H1 (cell line): ENCODE results near the gene CREB3L4. TPM values are rescaled to one million over a fixed set of nuclear protein-coding genes. Genes with fewer than 3 reads are reported as not detected.

Experiments
- CTCF ChIA-PET: fragments of 300-600 bp; sonication (Branson Sonifier 250); formaldehyde crosslinking; loops from one replicate; lab custom pipeline; 2021; ENCODE audit not compliant: partially characterized antibody; lab: Charles Lee
- POLR2A ChIA-PET: fragments of 300-600 bp; sonication (Branson Sonifier 250); formaldehyde crosslinking; loops from one replicate; lab custom pipeline; 2021; ENCODE audit warnings: inconsistent platforms; ENCODE audit not compliant: partially characterized antibody; lab: Charles Lee
- DNase-seq, 2 experiments: peaks; one replicate each; pipeline versions ENCODE4 v3.0.0 to v3.0.0-alpha.2; 2010 to 2022; ENCODE audit warnings: low spot score in 2 of 2, low read depth in 1 of 2, mixed read lengths in 1 of 2
- FAIRE-seq: peaks from 2 replicates; lab custom pipeline; 2011; peaks lifted over from hg19 to GRCh38; lab: Jason Lieb, UNC
- H2AFZ ChIP-seq: 2 replicates; pipeline ENCODE4 v1.8.1; 2012; ENCODE audit warnings: low read length, inconsistent platforms
- H2AK5ac ChIP-seq: 2 replicates; pipeline ENCODE4 v1.6.1; 2013; ENCODE audit warnings: low read depth, low read length
- H2BK120ac ChIP-seq: replicated peaks from 2 replicates; pipeline ENCODE3; 2013; ENCODE audit warnings: low read depth, low read length, inconsistent platforms
- H2BK12ac ChIP-seq: 2 replicates; pipeline ENCODE4 v1.6.1; 2013; ENCODE audit warnings: low read depth, low read length
- H2BK15ac ChIP-seq: 2 replicates; pipeline ENCODE4 v1.6.1; 2013; ENCODE audit warnings: low read length
- H2BK20ac ChIP-seq: 2 replicates; pipeline ENCODE4 v1.6.1; 2013; ENCODE audit warnings: low read length
- H2BK5ac ChIP-seq: 2 replicates; pipeline ENCODE4 v1.6.1; 2013; ENCODE audit warnings: low read depth, low read length
- H3K14ac ChIP-seq: 2 replicates; pipeline ENCODE4 v1.6.1; 2013; ENCODE audit warnings: inconsistent platforms; ENCODE audit not compliant: insufficient read length
- H3K18ac ChIP-seq: 2 replicates; pipeline ENCODE4 v1.6.1; 2013; ENCODE audit warnings: low read length; ENCODE audit errors: extremely low read depth
- H3K23ac ChIP-seq: 2 replicates; pipeline ENCODE4 v1.6.1; 2013; ENCODE audit warnings: inconsistent platforms; ENCODE audit not compliant: insufficient read length
- H3K23me2 ChIP-seq: 2 replicates; pipeline ENCODE4 v1.6.1; 2013; ENCODE audit warnings: low read depth, low read length
- H3K27ac ChIP-seq: 2 replicates; pipeline ENCODE4 v1.6.1; 2011; ENCODE audit warnings: low read depth, low read length, inconsistent platforms
- H3K27me3 ChIP-seq, 4 experiments: replicated peaks in 1 of 4; 1 replicate in 1 of 4; 2 replicates in 3 of 4; pipeline versions ENCODE4 v1.6.1 to v1.8.1; 2011 to 2013; ENCODE audit warnings: low read length in 3 of 4, mild to moderate bottlenecking in 3 of 4, inconsistent platforms in 2 of 4, mixed read lengths in 2 of 4, moderate library complexity in 1 of 4; ENCODE audit not compliant: control insufficient read depth in 3 of 4, insufficient read depth in 3 of 4; ENCODE audit errors: extremely low read depth in 1 of 4
- H3K36me3 ChIP-seq, 4 experiments: 2 replicates each; pipeline versions ENCODE4 v1.6.1 to v1.8.1; 2011 to 2013; ENCODE audit warnings: mild to moderate bottlenecking in 4 of 4, low read length in 3 of 4, moderate library complexity in 2 of 4, control low read depth in 1 of 4, inconsistent platforms in 1 of 4; ENCODE audit not compliant: insufficient read depth in 4 of 4, control insufficient read depth in 2 of 4
- H3K4ac ChIP-seq: replicated peaks from 2 replicates; pipeline ENCODE3; 2013; ENCODE audit warnings: low read length, low read depth, mixed read lengths, inconsistent platforms; ENCODE audit not compliant: insufficient read length
- H3K4me1 ChIP-seq, 4 experiments: replicated peaks in 1 of 4; 1 replicate in 1 of 4; 2 replicates in 3 of 4; pipeline versions ENCODE4 v1.6.1 to v1.8.1; 2011 to 2013; ENCODE audit warnings: low read length in 3 of 4, inconsistent platforms in 2 of 4, mixed read lengths in 1 of 4; ENCODE audit not compliant: insufficient read depth in 4 of 4, control insufficient read depth in 3 of 4
- H3K4me2 ChIP-seq, 2 experiments: 2 replicates each; pipeline versions ENCODE4 v1.6.1 to v1.8.1; 2011 to 2013; ENCODE audit warnings: low read depth in 2 of 2, low read length in 2 of 2, control low read depth in 1 of 2, inconsistent platforms in 1 of 2, mild to moderate bottlenecking in 1 of 2; ENCODE audit not compliant: insufficient read depth in 1 of 2
- H3K4me3 ChIP-seq, 4 experiments: fragments of 200-600, 300-600 bp in 1 of 4; sonication (generic), shearing (Covaris generic), sonication (Bioruptor Twin) in 1 of 4; 2 replicates each; pipeline versions ENCODE4 v1.5.1 to v1.8.1; 2011 to 2016; ENCODE audit warnings: low read length in 4 of 4, low read depth in 3 of 4, control low read depth in 2 of 4, inconsistent platforms in 2 of 4, mild to moderate bottlenecking in 2 of 4, mixed read lengths in 1 of 4, moderate library complexity in 1 of 4; ENCODE audit not compliant: insufficient read depth in 2 of 4; ENCODE audit errors: extremely low read depth in 1 of 4
- H3K56ac ChIP-seq: replicated peaks from 2 replicates; pipeline ENCODE3; 2013; ENCODE audit warnings: low read depth, mild to moderate bottlenecking, mixed read lengths, low read length, inconsistent platforms; ENCODE audit not compliant: insufficient read length
- H3K79me1 ChIP-seq: 2 replicates; pipeline ENCODE4 v1.6.1; 2013; ENCODE audit warnings: low read depth, low read length, control low read depth
- H3K79me2 ChIP-seq, 2 experiments: 2 replicates each; pipeline versions ENCODE4 v1.6.1 to v1.8.1; 2012 to 2013; ENCODE audit warnings: low read length in 2 of 2, mild to moderate bottlenecking in 2 of 2, inconsistent platforms in 1 of 2; ENCODE audit not compliant: insufficient read depth in 2 of 2, control insufficient read depth in 1 of 2
- H3K9ac ChIP-seq, 4 experiments: replicated peaks in 1 of 4; 1 replicate in 1 of 4; 2 replicates in 3 of 4; pipeline versions ENCODE4 v1.6.1 to v1.8.1; 2011 to 2013; ENCODE audit warnings: low read depth in 3 of 4, low read length in 3 of 4, control low read depth in 2 of 4, mild to moderate bottlenecking in 2 of 4, moderate library complexity in 2 of 4, inconsistent platforms in 1 of 4; ENCODE audit errors: extremely low read depth in 1 of 4
- H3K9me3 ChIP-seq, 2 experiments: 2 replicates each; pipeline versions ENCODE4 v1.6.1 to v1.8.1; 2012 to 2013; ENCODE audit warnings: mild to moderate bottlenecking in 2 of 2, moderate library complexity in 2 of 2, control low read depth in 1 of 2, inconsistent platforms in 1 of 2, low read depth in 1 of 2, low read length in 1 of 2, mixed read lengths in 1 of 2; ENCODE audit not compliant: insufficient read depth in 2 of 2
- H4K20me1 ChIP-seq, 2 experiments: replicated peaks in 1 of 2; 2 replicates each; pipeline versions ENCODE3 to v1.8.1; 2011 to 2013; ENCODE audit warnings: inconsistent platforms in 2 of 2, low read length in 2 of 2, mild to moderate bottlenecking in 1 of 2; ENCODE audit not compliant: insufficient read depth in 2 of 2, control insufficient read depth in 1 of 2
- H4K5ac ChIP-seq: 2 replicates; pipeline ENCODE4 v1.6.1; 2013; ENCODE audit warnings: low read length, low read depth, mixed read lengths, inconsistent platforms; ENCODE audit not compliant: insufficient read length
- H4K8ac ChIP-seq: 2 replicates; pipeline ENCODE4 v1.8.0; 2013; ENCODE audit warnings: mild to moderate bottlenecking, moderate library complexity, low read length, inconsistent platforms; ENCODE audit not compliant: insufficient read depth; ENCODE audit errors: extremely low read depth
- H4K91ac ChIP-seq: replicated peaks from 2 replicates; pipeline ENCODE3; 2013; ENCODE audit warnings: low read length, mixed read lengths, inconsistent platforms; ENCODE audit not compliant: insufficient read length
- BCL11A ChIP-seq, 2 experiments: IDR thresholded peaks; one replicate each; pipeline ENCODE4 v1.6.1; 2011; ENCODE audit warnings: low read depth in 2 of 2, low read length in 2 of 2, mild to moderate bottlenecking in 2 of 2
- GTF2F1 ChIP-seq: IDR thresholded peaks from 2 replicates; pipeline ENCODE4 v1.6.1; 2012; ENCODE audit warnings: low read depth, low read length, improper control_type of control experiment, borderline replicate concordance
- JUN ChIP-seq: IDR thresholded peaks from 2 replicates; pipeline ENCODE4 v1.6.1; 2011; ENCODE audit warnings: low read depth, mild to moderate bottlenecking, improper control_type of control experiment, low read length
- KDM5A ChIP-seq: fragments of 200-600 bp; IDR thresholded peaks from 2 replicates; pipeline ENCODE4 v1.7.1; 2012; ENCODE audit warnings: mild to moderate bottlenecking, low read length, inconsistent platforms, mixed read lengths
- NRF1 ChIP-seq: IDR thresholded peaks from 2 replicates; pipeline ENCODE4 v1.6.1; 2011; ENCODE audit warnings: mild to moderate bottlenecking, low read depth, low read length, improper control_type of control experiment
- POU5F1 ChIP-seq: IDR thresholded peaks from 2 replicates; pipeline ENCODE4 v1.6.1; 2011; ENCODE audit warnings: low read depth, mild to moderate bottlenecking, low read length, moderate library complexity
- RBBP5 ChIP-seq: IDR thresholded peaks from 2 replicates; pipeline ENCODE4 v1.7.1; 2012; ENCODE audit warnings: low read depth, mild to moderate bottlenecking, inconsistent platforms, low read length, moderate library complexity, borderline replicate concordance
- RFX5 ChIP-seq: IDR thresholded peaks from 2 replicates; pipeline ENCODE4 v1.6.1; 2011; ENCODE audit warnings: low read depth, low read length, improper control_type of control experiment, borderline replicate concordance
- SIX5 ChIP-seq: IDR thresholded peaks from 2 replicates; pipeline ENCODE4 v1.6.1; 2011; ENCODE audit warnings: mild to moderate bottlenecking, low read depth, low read length
- SRF ChIP-seq: IDR thresholded peaks from 2 replicates; pipeline ENCODE4 v1.6.1; 2011; ENCODE audit warnings: mild to moderate bottlenecking, low read depth, low read length, moderate library complexity
- TAF1 ChIP-seq: IDR thresholded peaks from 2 replicates; pipeline ENCODE4 v1.6.1; 2011; ENCODE audit warnings: mild to moderate bottlenecking, low read depth, low read length
- WGBS, 2 experiments: shearing (Covaris generic) in 1 of 2; methylation state at CpG; one replicate each; pipeline versions ENCODE4 v1.1.6 to v1.1.7; 2013 to 2015; ENCODE audit warnings: low lambda C conversion rate in 2 of 2, mixed read lengths in 2 of 2, inconsistent platforms in 1 of 2, low coverage in 1 of 2, missing lambda C conversion rate in 1 of 2; ENCODE audit not compliant: insufficient replicate concordance in 2 of 2, insufficient coverage in 1 of 2, insufficient read length in 1 of 2; ENCODE audit errors: extremely low coverage in 1 of 2, missing lambda C conversion rate in 1 of 2; 5-methylcytosine and 5-hydroxymethylcytosine counted together
- polyA plus RNA-seq, 7 experiments: library from polyadenylated mRNA; depleted of rRNA in 3 of 7; stranded (reverse) in 5 of 7; unstranded in 2 of 7; fragments of >200 nt in 5 of 7; fragments of 200-250 nt in 2 of 7; gene quantifications; 1 replicate in 5 of 7; 2 replicates in 1 of 7; 4 replicates in 1 of 7; pipeline versions ENCODE4 v1.2.1 to v1.2.3, GENCODE V29; 2011 to 2013; ENCODE audit warnings: missing spikeins in 2 of 7, mixed read lengths in 2 of 7
- total RNA-seq: library from RNA; stranded (reverse); fragmentation: NEBNext Ultra II Directional; extraction: Animal tissue kit (Norgen Biotek cat#: 25700); gene quantifications from 2 replicates; pipeline ENCODE4 v1.2.1, GENCODE V29; 2021

The CREB3L4 gene
- total and polyA plus RNA-seq, 2 of the 8 experiments (the other 6 are each of a cell fraction or from before 2014, with no cell fraction given) = 34.4 to 54.0 TPM

- ChIA-PET POLR2A (interaction anchor here (0.6 to 15.7 kb wide), 7 partner anchors 7 to 297 kb away, joined by 3 to 454 read pairs (median 50); partner anchors contain the start of genes CRTC2, DENND4B, GATAD2B and JTB), CTCF (interaction anchor here (1.0 to 4.5 kb wide), 4 partner anchors 9 to 171 kb away, joined by 3 to 29 read pairs (median 4); partner anchors contain the start of genes DENND4B and JTB)
- 80% methylated on average over 2 of the region's 2 CpGs; no CpG with 5 or more reads in 1 of the 2 experiments for WGBS, 2 experiments
- Histone ChIP-seq H3K4me3 (peak overlapping the region; percentile 15 to 68 (median 57); a peak in 4 of 8 replicates), H3K18ac (no peak overlapping the region), H3K79me2 (peaks cover 0 to 20% of the 10 kb centered on the region in 2 experiments; a peak in 2 of 4 replicates), H2BK5ac (no peak overlapping the region), H3K9ac (no peak overlapping the region; a peak in 2 of 7 replicates), H3K27me3 (no peaks in the 10 kb centered on the region), H3K9me3 (no peaks in the 10 kb centered on the region), H3K23me2 (peaks cover 13% of the 10 kb centered on the region; the same call in 1 of the 2 replicates), H4K91ac (no peak overlapping the region), H3K4me1 (peaks cover 0 to 12% (median 5%) of the 10 kb centered on the region in 4 experiments; a peak in 5 of 7 replicates), H2BK15ac (peak overlapping the region; percentile 74; the same call in 1 of the 2 replicates), H3K4ac (no peak overlapping the region), H4K8ac (no peak overlapping the region), H3K4me2 (peak overlapping the region; percentile 69 to 91), H2AK5ac (0 out of 2 replicates have a peak overlapping the region, but pooled peaks have one; percentile 40), H2AFZ (no peak overlapping the region), H4K5ac (no peak overlapping the region), H2BK12ac (no peak overlapping the region), H3K56ac (no peak overlapping the region), H2BK20ac (0 out of 2 replicates have a peak overlapping the region, but pooled peaks have one; percentile 21), H3K36me3 (peaks cover 0 to 16% (median 4%) of the 10 kb centered on the region in 4 experiments; a peak in 4 of 8 replicates), H2BK120ac (no peak overlapping the region), H3K27ac (peak overlapping the region; percentile 61; the same call in 1 of the 2 replicates), H3K79me1 (no peaks in the 10 kb centered on the region; the same call in 1 of the 2 replicates), H4K20me1 (no peaks in the 10 kb centered on the region), H3K23ac (no peak overlapping the region)
- FAIRE-seq (no peak), DNase-seq (no peak)
- TF ChIP-seq POU5F1 (no peak), BCL11A (IDR thresholded peaks at IDR 0.05; ENCODE audit: low read depth in 2 of 2, low read length in 2 of 2) (no peak), KDM5A (no peak), GTF2F1 (no peak), TAF1 (no peak), RBBP5 (no peak), JUN (no peak), NRF1 (no peak), SRF (no peak), RFX5 (no peak), SIX5 (no peak)
- TF ChIP-seq, all 59 proteins: peak for 0
- no peak overlapping the region for H3K14ac ChIP-seq
Observed at GRCh38 chr1:153968972-153969371, 1.3 kb downstream of the CREB3L4 start.
